ENCODE measurements around the gene CACNB4. TPM values are rescaled to one million over a fixed set of nuclear protein-coding genes. Genes with fewer than 3 reads are reported as not detected.

CACNB4 gene
- total RNA-seq, 1 donor from 2014 or later, result 17.3 TPM

DNA sequence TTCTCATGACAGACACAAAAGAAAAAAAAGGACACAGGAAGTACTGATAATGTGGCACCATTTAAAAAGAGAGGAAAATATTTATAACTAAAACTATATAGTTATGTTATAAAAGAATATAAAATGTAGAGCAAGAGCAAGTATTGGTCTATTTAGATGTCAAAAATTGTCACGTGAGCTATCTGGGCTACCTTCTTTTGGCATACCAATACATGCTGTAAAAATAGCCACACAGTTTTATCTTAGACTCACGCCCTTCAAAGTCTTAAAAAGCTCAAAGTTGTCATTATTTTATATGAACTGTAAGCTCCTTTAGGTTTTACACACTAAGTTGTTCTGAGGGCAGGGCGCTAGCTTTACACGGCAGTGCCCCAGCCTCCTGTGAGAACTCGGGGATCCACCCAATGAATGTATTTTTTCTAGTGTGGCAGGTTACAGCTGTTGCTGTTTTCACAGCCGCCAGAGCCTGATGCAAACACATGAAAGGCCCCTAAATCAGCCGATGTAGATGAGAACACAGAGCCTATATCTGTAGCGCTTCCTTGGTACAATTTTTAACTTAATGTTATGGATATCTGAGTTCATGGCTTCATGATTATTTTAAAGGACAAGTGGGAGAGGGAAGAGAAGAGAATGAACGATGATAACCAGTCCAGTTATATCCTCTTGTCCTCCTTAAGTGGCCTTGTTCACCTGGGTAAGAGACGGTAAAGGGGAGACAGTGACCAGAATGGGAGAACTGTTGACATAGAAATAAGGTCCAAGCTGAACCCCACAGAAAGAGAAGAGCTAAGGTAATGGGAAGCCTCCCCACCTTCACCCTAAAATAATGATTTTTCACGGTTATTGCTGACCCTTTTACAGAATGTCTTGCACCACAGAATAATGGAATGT, 130.8 kb downstream of the CACNB4 start:
- no peaks in the 10 kb centered on the region for H3K36me3 ChIP-seq
- ATAC-seq (no peak), DNase-seq (no peak)
- intact Hi-C loops (cut with DNase I), result no loop called here
- TF ChIP-seq, protein P1, sequence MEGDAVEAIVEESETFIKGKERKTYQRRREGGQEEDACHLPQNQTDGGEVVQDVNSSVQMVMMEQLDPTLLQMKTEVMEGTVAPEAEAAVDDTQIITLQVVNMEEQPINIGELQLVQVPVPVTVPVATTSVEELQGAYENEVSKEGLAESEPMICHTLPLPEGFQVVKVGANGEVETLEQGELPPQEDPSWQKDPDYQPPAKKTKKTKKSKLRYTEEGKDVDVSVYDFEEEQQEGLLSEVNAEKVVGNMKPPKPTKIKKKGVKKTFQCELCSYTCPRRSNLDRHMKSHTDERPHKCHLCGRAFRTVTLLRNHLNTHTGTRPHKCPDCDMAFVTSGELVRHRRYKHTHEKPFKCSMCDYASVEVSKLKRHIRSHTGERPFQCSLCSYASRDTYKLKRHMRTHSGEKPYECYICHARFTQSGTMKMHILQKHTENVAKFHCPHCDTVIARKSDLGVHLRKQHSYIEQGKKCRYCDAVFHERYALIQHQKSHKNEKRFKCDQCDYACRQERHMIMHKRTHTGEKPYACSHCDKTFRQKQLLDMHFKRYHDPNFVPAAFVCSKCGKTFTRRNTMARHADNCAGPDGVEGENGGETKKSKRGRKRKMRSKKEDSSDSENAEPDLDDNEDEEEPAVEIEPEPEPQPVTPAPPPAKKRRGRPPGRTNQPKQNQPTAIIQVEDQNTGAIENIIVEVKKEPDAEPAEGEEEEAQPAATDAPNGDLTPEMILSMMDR (IDR thresholded peaks at IDR 0.05), result no peak
- no peak overlapping the region for H3K27ac ChIP-seq
- no peaks in the 10 kb centered on the region for H3K27me3 ChIP-seq (ENCODE audit: low read depth)
- H3K9me3 ChIP-seq, result no peaks in the 10 kb centered on the region
- no peaks in the 10 kb centered on the region for H3K4me1 ChIP-seq
- no peak overlapping the region for H3K4me3 ChIP-seq

DNA sequence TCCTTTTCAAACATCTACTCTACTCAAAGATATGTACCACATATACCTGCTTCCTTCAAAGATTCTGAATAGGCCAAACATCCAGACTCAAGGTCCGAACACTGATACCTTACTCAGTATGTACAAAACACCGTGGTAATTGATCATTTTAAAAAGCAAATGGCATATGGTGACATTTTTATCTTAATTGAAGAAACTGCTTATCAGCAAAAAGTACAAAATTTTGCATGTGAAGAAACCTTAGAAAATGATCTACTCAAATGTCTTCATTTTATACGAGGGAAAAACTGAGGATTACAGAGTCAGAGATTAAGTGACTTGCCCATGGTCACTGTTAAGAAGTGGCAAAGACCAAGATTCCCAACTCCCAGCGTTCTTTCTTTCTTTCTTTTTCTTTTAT, 133.0 kb downstream of the CACNB4 start:
- intact Hi-C loops (cut with DNase I), result no loop called here
- H3K9me3 ChIP-seq, result no peaks in the 10 kb centered on the region
- H3K27me3 ChIP-seq (ENCODE audit: low read depth), result no peaks in the 10 kb centered on the region
- H3K4me1 ChIP-seq, result no peaks in the 10 kb centered on the region
- no peaks in the 10 kb centered on the region for H3K36me3 ChIP-seq
- H3K27ac ChIP-seq, result no peak overlapping the region
- DNase-seq, result no peak
- no peak for ATAC-seq
- TF ChIP-seq, protein P1 (IDR thresholded peaks at IDR 0.05), result no peak
- no peak overlapping the region for H3K4me3 ChIP-seq

DNA sequence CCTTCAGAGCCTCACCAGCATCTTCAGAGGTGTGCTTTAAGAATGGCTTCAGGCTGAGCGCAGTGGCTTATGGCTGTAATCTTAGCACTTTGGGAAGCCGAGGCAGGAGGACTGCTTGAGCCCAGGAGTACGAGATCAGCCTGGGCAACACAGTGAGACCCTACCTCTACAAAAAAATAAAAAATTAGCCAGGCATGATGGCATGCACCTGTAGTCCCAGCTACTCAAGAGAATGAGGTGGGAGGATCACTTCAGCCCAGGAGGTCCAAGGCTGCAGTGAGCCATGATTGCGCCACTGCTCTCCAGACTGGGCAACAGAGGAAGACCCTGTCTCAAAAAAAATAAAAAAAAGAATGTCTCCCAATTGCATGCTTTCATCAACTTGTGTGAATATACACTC, 137.3 kb downstream of the CACNB4 start:
- TF ChIP-seq, protein P1 (IDR thresholded peaks at IDR 0.05), result no peak
- H3K4me3 ChIP-seq, result no peak overlapping the region
- no peaks in the 10 kb centered on the region for H3K4me1 ChIP-seq
- ATAC-seq, result no peak
- no peaks in the 10 kb centered on the region for H3K27me3 ChIP-seq (ENCODE audit: low read depth)
- no peaks in the 10 kb centered on the region for H3K9me3 ChIP-seq
- no peak overlapping the region for H3K27ac ChIP-seq
- intact Hi-C loops (cut with DNase I), result no loop called here
- H3K36me3 ChIP-seq, result no peaks in the 10 kb centered on the region
- no peak for DNase-seq

DNA sequence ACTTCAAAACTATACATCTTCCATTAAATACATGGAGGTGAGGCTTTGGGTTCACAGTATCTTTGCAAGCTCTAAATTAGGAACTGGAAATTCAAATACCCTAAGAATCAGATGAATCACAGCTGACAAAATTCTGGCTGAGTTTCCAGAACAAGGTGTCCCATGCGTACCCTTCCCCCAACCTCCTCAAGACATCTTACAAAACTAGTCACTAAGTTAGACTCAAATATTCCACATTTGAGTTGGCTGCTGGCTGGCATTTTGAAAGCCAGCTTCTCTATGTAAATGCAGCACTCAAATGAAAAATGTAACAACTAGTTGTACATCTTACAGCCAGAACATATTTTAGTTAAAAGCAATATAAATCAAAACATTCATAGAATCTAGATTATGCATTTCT, 139.6 kb downstream of the CACNB4 start:
- Histone ChIP-seq H3K4me3 (no peak overlapping the region), H3K36me3 (no peaks in the 10 kb centered on the region), H3K27ac (no peak overlapping the region), H3K4me1 (no peaks in the 10 kb centered on the region), H3K9me3 (no peaks in the 10 kb centered on the region), H3K27me3 (ENCODE audit: low read depth) (no peaks in the 10 kb centered on the region)
- TF ChIP-seq, protein P1 (IDR thresholded peaks at IDR 0.05), result no peak
- intact Hi-C loops (cut with DNase I), result no loop called here
- DNase-seq (no peak), ATAC-seq (peak in 1 of 2 donors; percentile 46)

DNA sequence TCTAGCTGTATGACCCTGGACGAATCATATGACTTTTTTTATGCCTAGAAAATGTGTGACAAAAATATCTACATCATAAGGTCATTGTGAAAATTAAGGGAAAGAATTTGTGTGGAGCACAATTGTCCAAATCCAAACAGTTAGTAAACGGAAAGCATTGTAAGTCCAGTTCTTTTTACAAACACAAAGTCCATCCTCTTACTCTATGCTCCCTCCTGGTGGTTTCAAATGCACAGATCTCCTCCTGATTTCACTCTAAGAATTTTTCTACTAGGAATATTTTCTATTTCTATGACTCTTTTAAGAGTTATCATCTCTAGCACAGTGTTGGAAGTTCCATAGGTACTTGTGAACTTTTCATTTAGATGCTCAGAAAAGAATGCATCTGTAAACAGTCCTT, 145.4 kb downstream of the CACNB4 start:
- Histone ChIP-seq H3K9me3 (no peaks in the 10 kb centered on the region), H3K27me3 (ENCODE audit: low read depth) (no peaks in the 10 kb centered on the region), H3K36me3 (no peaks in the 10 kb centered on the region), H3K27ac (no peak overlapping the region), H3K4me3 (no peak overlapping the region), H3K4me1 (peaks cover 3% of the 10 kb centered on the region)
- no peak for ATAC-seq
- intact Hi-C loops (cut with DNase I), result no loop called here
- TF ChIP-seq, protein P1 (IDR thresholded peaks at IDR 0.05), result no peak
- DNase-seq, result no peak
